ENCODE results near the gene KRT6B. TPM values are rescaled to one million over a fixed set of nuclear protein-coding genes. Genes with fewer than 3 reads are reported as not detected.

KRT6B gene
- total RNA-seq, 1 experiment from 2014 or later, result 7.7 TPM

DNA sequence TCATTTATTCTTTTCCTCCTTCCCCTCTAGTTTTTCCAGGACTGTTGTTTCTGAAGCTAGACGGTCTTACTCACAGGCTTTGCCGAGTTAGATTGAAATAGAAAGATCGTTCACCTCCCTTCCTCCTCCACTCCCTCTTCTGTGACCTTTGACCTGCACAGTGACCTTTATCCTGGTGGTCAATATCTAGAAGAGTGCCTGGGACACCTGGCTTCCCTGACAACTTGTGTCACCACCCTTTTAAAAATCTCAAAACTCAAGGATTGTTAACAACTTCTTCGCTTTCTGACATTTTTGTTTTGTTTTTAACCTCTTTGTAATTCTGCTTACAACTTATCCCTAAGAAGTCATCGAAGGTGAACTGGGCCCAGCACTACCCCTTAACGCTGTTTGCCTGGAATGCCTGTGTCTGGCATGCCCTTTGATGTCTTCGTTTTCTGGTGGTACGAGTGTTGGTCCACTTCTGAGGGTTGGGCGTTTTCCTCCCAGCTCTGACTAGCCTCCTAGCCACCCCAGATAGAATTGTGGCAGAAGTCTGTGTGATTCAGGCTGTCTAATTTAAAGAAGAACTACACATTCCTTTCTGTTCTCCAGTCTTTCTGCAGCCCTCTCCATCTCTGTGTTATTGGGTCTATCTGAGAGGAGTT, 15.0 kb downstream of the KRT6B start:
- ChIA-PET CTCF (no interaction called here), POLR2A (ENCODE audit: unreplicated experiment) (interaction anchor here (0.7 kb wide), 1 partner anchor 437 kb away, joined by 3 read pairs; no protein-coding TSS in a partner anchor)
- BruUV-seq (replicated peaks), result no TSS peak
- no peak overlapping the region for H3K4me3 ChIP-seq (ENCODE audit: low read length)
- H3K9ac ChIP-seq (ENCODE audit: low read length), result peak overlapping the region; percentile 74
- no peak overlapping the region for H2AFZ ChIP-seq (ENCODE audit: low read length)
- DNase-seq (no peak), ATAC-seq (no peak)
- H3F3A ChIP-seq (ENCODE audit: low read length, unreplicated experiment), result peaks cover 29% of the 10 kb centered on the region
- no peaks in the 10 kb centered on the region for H3K36me3 ChIP-seq (ENCODE audit: low read depth, low read length)
- intact Hi-C loops (cut with micrococcal nuclease), result no loop called here
- H3K27me3 ChIP-seq (ENCODE audit: low read length), result no peaks in the 10 kb centered on the region
- H4K20me1 ChIP-seq (ENCODE audit: low read length), result no peaks in the 10 kb centered on the region
- H3K9me2 ChIP-seq (replicated peaks; ENCODE audit: low read length), result no peaks in the 10 kb centered on the region
- no peaks in the 10 kb centered on the region for H3K9me3 ChIP-seq (ENCODE audit: low read length)
- no peaks in the 10 kb centered on the region for H3K79me2 ChIP-seq (ENCODE audit: low read length)
- peak overlapping the region; percentile 33 for H3K4me2 ChIP-seq (ENCODE audit: low read length)
- TF ChIP-seq, protein P1, sequence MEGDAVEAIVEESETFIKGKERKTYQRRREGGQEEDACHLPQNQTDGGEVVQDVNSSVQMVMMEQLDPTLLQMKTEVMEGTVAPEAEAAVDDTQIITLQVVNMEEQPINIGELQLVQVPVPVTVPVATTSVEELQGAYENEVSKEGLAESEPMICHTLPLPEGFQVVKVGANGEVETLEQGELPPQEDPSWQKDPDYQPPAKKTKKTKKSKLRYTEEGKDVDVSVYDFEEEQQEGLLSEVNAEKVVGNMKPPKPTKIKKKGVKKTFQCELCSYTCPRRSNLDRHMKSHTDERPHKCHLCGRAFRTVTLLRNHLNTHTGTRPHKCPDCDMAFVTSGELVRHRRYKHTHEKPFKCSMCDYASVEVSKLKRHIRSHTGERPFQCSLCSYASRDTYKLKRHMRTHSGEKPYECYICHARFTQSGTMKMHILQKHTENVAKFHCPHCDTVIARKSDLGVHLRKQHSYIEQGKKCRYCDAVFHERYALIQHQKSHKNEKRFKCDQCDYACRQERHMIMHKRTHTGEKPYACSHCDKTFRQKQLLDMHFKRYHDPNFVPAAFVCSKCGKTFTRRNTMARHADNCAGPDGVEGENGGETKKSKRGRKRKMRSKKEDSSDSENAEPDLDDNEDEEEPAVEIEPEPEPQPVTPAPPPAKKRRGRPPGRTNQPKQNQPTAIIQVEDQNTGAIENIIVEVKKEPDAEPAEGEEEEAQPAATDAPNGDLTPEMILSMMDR (conservative IDR thresholded peaks at IDR 0.05; ENCODE audit: low read depth, low read length), result no peak
- TF ChIP-seq EZH2phosphoT487 (IDR thresholded peaks at IDR 0.05; ENCODE audit: borderline replicate concordance, low read length) (no peak), EZH2 (IDR thresholded peaks at IDR 0.05; ENCODE audit: low read length, unreplicated experiment) (no peak)
- peaks cover 83% of the 10 kb centered on the region for H3K4me1 ChIP-seq (ENCODE audit: insufficient read depth, low read length)
- peak overlapping the region; percentile 93 for H3K27ac ChIP-seq (ENCODE audit: low read length)

DNA sequence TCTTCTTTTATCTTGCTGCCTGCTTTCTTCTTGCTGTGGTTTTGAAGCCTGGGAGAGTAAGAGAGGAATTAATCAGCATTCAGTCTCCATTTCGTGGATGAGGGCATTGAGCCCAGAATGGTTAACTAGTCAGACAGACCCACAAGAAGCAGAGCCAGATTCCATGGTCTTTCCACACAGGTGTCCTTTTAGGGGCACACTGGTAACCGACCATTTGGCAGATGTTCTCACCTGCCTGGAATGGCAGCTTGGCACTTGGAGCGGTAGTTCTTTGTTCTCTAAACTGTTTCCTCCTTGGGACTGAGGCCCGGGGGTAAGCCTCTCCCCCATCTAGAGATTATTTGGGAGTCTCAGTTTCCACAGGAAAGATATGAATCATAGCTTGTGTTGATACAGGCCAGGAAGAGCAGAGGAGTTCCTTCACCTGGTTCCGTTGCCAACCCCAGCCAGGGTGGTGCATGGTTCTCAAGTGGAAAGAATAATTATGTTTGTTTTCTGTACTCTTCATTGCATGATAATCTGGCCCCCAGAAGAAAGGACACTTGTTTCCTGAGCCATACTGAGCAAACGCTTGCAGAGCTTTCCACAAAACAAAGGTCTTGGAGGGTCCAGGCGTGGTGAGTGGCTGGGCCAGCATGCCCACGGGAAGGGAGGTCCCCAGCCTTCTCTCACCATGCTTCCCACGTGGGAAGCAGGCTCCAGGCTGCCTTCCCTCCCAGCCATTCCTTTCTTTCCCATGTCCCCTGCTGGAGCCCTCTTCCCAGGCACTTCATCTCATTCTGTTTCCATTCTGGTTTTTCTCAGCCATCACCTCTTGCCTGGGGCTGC, 15.7 kb downstream of the KRT6B start:
- H3K27ac ChIP-seq (ENCODE audit: low read length), result peak overlapping the region; percentile 93
- ATAC-seq (peak; percentile 42), DNase-seq (peak; percentile 94)
- H3F3A ChIP-seq (ENCODE audit: low read length, unreplicated experiment), result peaks cover 23% of the 10 kb centered on the region
- POLR2A ChIA-PET (ENCODE audit: unreplicated experiment), result interaction anchor here (0.6 to 0.8 kb wide), 3 partner anchors 434 to 1646 kb away, joined by 3 to 12 read pairs (median 3); no protein-coding TSS in a partner anchor
- H3K4me2 ChIP-seq (ENCODE audit: low read length), result peak overlapping the region; percentile 33
- peak overlapping the region; percentile 47 for H2AFZ ChIP-seq (ENCODE audit: low read length)
- H3K9ac ChIP-seq (ENCODE audit: low read length), result peak overlapping the region; percentile 74
- H3K9me3 ChIP-seq (ENCODE audit: low read length), result no peaks in the 10 kb centered on the region
- H4K20me1 ChIP-seq (ENCODE audit: low read length), result no peaks in the 10 kb centered on the region
- H3K27me3 ChIP-seq (ENCODE audit: low read length), result no peaks in the 10 kb centered on the region
- no peaks in the 10 kb centered on the region for H3K36me3 ChIP-seq (ENCODE audit: low read depth, low read length)
- no peak overlapping the region for H3K4me3 ChIP-seq (ENCODE audit: low read length)
- no peak for TF ChIP-seq EZH2phosphoT487 (IDR thresholded peaks at IDR 0.05; ENCODE audit: borderline replicate concordance, low read length)
- TF ChIP-seq EZH2 (IDR thresholded peaks at IDR 0.05; ENCODE audit: low read length, unreplicated experiment), result no peak
- TF ChIP-seq, protein P1 (conservative IDR thresholded peaks at IDR 0.05; ENCODE audit: low read depth, low read length), result no peak
- TSS peak; percentile 22 for BruUV-seq (replicated peaks)
- no peaks in the 10 kb centered on the region for H3K9me2 ChIP-seq (replicated peaks; ENCODE audit: low read length)
- peaks cover 75% of the 10 kb centered on the region for H3K4me1 ChIP-seq (ENCODE audit: insufficient read depth, low read length)
- H3K79me2 ChIP-seq (ENCODE audit: low read length), result no peaks in the 10 kb centered on the region
- intact Hi-C loops (cut with micrococcal nuclease), result no loop called here
- CTCF ChIA-PET, result no interaction called here

Data from PC-3 (cell line).